H9 (cell line): ENCODE data around the gene MTOR. TPM values are rescaled to one million over a fixed set of nuclear protein-coding genes. Genes with fewer than 3 reads are reported as not detected.

ENCODE experiments used
- DNase-seq: peaks from one replicate; pipeline ENCODE4 v3.0.0-alpha.2; 2017
- H2AFZ ChIP-seq: one replicate; pipeline ENCODE4 v1.6.1; 2013; ENCODE audit warnings: mild to moderate bottlenecking, low read length, control low read depth, moderate library complexity
- H2AK5ac ChIP-seq: 2 replicates; pipeline ENCODE4 v1.6.1; 2013; ENCODE audit warnings: low read length, control low read depth, mixed read lengths; ENCODE audit not compliant: insufficient read length
- H2BK120ac ChIP-seq: one replicate; pipeline ENCODE4 v1.6.1; 2013; ENCODE audit warnings: low read depth, mild to moderate bottlenecking, low read length, control low read depth, inconsistent platforms; ENCODE audit not compliant: poor library complexity, severe bottlenecking
- H2BK12ac ChIP-seq: 2 replicates; pipeline ENCODE4 v1.6.1; 2013; ENCODE audit warnings: low read length, control low read depth, mixed read lengths, low read depth; ENCODE audit not compliant: insufficient read length
- H2BK15ac ChIP-seq: 2 replicates; pipeline ENCODE4 v1.6.1; 2013; ENCODE audit warnings: low read depth, low read length, control low read depth
- H2BK20ac ChIP-seq: one replicate; pipeline ENCODE4 v1.6.1; 2013; ENCODE audit warnings: low read depth, mild to moderate bottlenecking, low read length, control low read depth, inconsistent platforms; ENCODE audit not compliant: poor library complexity, severe bottlenecking
- H2BK5ac ChIP-seq: 2 replicates; pipeline ENCODE4 v1.6.1; 2013; ENCODE audit warnings: low read length, control low read depth, mixed read lengths; ENCODE audit not compliant: insufficient read length
- H3K14ac ChIP-seq: 2 replicates; pipeline ENCODE4 v1.6.1; 2013; ENCODE audit warnings: low read length, control low read depth; ENCODE audit not compliant: insufficient read depth
- H3K18ac ChIP-seq: 2 replicates; pipeline ENCODE4 v1.6.1; 2013; ENCODE audit warnings: low read depth, mild to moderate bottlenecking, mixed read lengths, low read length, control low read depth; ENCODE audit not compliant: insufficient read length
- H3K23ac ChIP-seq: 2 replicates; pipeline ENCODE4 v1.6.1; 2013; ENCODE audit warnings: low read length, control low read depth, mixed read lengths, low read depth; ENCODE audit not compliant: insufficient read length
- H3K23me2 ChIP-seq: 2 replicates; pipeline ENCODE4 v1.6.1; 2013; ENCODE audit warnings: low read depth, mild to moderate bottlenecking, mixed read lengths, low read length, control low read depth; ENCODE audit not compliant: insufficient read length, poor library complexity, severe bottlenecking
- H3K27ac ChIP-seq: 2 replicates; pipeline ENCODE4 v1.5.1; 2013; ENCODE audit warnings: low read length, control low read depth, mixed read lengths, low read depth; ENCODE audit not compliant: insufficient read length
- H3K27me3 ChIP-seq: 2 replicates; pipeline ENCODE4 v1.6.1; 2013; ENCODE audit warnings: low read length, control low read depth, inconsistent platforms; ENCODE audit not compliant: insufficient read depth
- H3K4ac ChIP-seq: 2 replicates; pipeline ENCODE4 v1.6.1; 2013; ENCODE audit warnings: low read depth, mild to moderate bottlenecking, control low read depth, inconsistent platforms, low read length, moderate library complexity
- H3K4me1 ChIP-seq: 2 replicates; pipeline ENCODE4 v1.6.1; 2013; ENCODE audit warnings: low read length, control low read depth, inconsistent platforms; ENCODE audit not compliant: insufficient read depth
- H3K4me2 ChIP-seq: 2 replicates; pipeline ENCODE4 v1.6.1; 2013; ENCODE audit warnings: low read length, control low read depth, mixed read lengths; ENCODE audit not compliant: insufficient read length, insufficient read depth
- H3K56ac ChIP-seq: 2 replicates; pipeline ENCODE4 v1.6.1; 2013; ENCODE audit warnings: low read depth, mild to moderate bottlenecking, mixed read lengths, low read length, control low read depth; ENCODE audit not compliant: insufficient read length
- H3K79me1 ChIP-seq: 2 replicates; pipeline ENCODE4 v1.6.1; 2013; ENCODE audit warnings: low read depth, mild to moderate bottlenecking, moderate library complexity, low read length, control low read depth, inconsistent platforms; ENCODE audit not compliant: insufficient read depth, poor library complexity, severe bottlenecking
- H3K79me2 ChIP-seq: 2 replicates; pipeline ENCODE4 v1.6.1; 2013; ENCODE audit warnings: low read length, control low read depth, inconsistent platforms; ENCODE audit not compliant: insufficient read depth
- H3K9ac ChIP-seq: 2 replicates; pipeline ENCODE4 v1.6.1; 2013; ENCODE audit warnings: low read length, control low read depth, mixed read lengths; ENCODE audit not compliant: insufficient read length; ENCODE audit errors: extremely low read depth
- H3K9me3 ChIP-seq: one replicate; pipeline ENCODE4 v1.6.1; 2013; ENCODE audit warnings: low read depth, low read length, inconsistent platforms; ENCODE audit not compliant: control insufficient read depth
- H3T11ph ChIP-seq: one replicate; pipeline ENCODE4 v1.6.1; 2013; ENCODE audit warnings: mild to moderate bottlenecking, low read length, control low read depth, inconsistent platforms
- H4K20me1 ChIP-seq: one replicate; pipeline ENCODE4 v1.6.1; 2013; ENCODE audit not compliant: control insufficient read depth, insufficient read length, insufficient read depth
- H4K5ac ChIP-seq: 2 replicates; pipeline ENCODE4 v1.6.1; 2013; ENCODE audit warnings: low read depth, mild to moderate bottlenecking, mixed read lengths, low read length, control low read depth; ENCODE audit not compliant: insufficient read length
- H4K8ac ChIP-seq: replicated peaks from 2 replicates; pipeline ENCODE4 v1.6.1; 2013; ENCODE audit warnings: low read length, control low read depth, mixed read lengths, low read depth; ENCODE audit not compliant: insufficient read length
- H4K91ac ChIP-seq: 2 replicates; pipeline ENCODE4 v1.6.1; 2013; ENCODE audit warnings: low read depth, mild to moderate bottlenecking, moderate library complexity, mixed read lengths, low read length, control low read depth; ENCODE audit not compliant: insufficient read length
- H3K27ac Mint-ChIP-seq, 3 experiments: 2 replicates in 2 of 3; 3 replicates in 1 of 3; pipeline ENCODE4 v1.8.0; 2020 to 2021; ENCODE audit warnings: mixed read lengths in 3 of 3, mild to moderate bottlenecking in 1 of 3, moderate library complexity in 1 of 3
- H3K27me3 Mint-ChIP-seq: 2 replicates; pipeline ENCODE4 v1.8.0; 2021; ENCODE audit warnings: low read depth, mild to moderate bottlenecking, moderate library complexity, mixed read lengths
- H3K36me3 Mint-ChIP-seq, 3 experiments: 2 replicates in 2 of 3; 3 replicates in 1 of 3; pipeline ENCODE4 v1.8.0; 2020 to 2021; ENCODE audit warnings: low read depth in 3 of 3, mixed read lengths in 3 of 3; ENCODE audit not compliant: insufficient read depth in 1 of 3
- H3K4me1 Mint-ChIP-seq, 2 experiments: 2 replicates each; pipeline ENCODE4 v1.8.0; 2020; ENCODE audit warnings: mixed read lengths in 2 of 2
- H3K4me3 Mint-ChIP-seq, 2 experiments: 2 replicates in 1 of 2; 3 replicates in 1 of 2; pipeline ENCODE4 v1.8.0; 2020 to 2021; ENCODE audit warnings: mild to moderate bottlenecking in 2 of 2, mixed read lengths in 2 of 2, moderate library complexity in 1 of 2
- H3K9me3 Mint-ChIP-seq, 2 experiments: 2 replicates in 1 of 2; 3 replicates in 1 of 2; pipeline ENCODE4 v1.8.0; 2020; ENCODE audit warnings: mild to moderate bottlenecking in 2 of 2, mixed read lengths in 2 of 2, moderate library complexity in 1 of 2
- WGBS: extraction: QIAGEN DNeasy Blood & Tissue Kit; methylation state at CpG from one replicate; pipeline ENCODE4 v1.1.7; 2013; ENCODE audit warnings: missing lambda C conversion rate, low lambda C conversion rate, mixed read lengths; ENCODE audit not compliant: insufficient read length; ENCODE audit errors: extremely low coverage; 5-methylcytosine and 5-hydroxymethylcytosine counted together
- total RNA-seq: library from RNA; stranded (reverse); gene quantifications from 2 replicates; pipeline ENCODE4 v1.2.1, GENCODE V29; 2021
- TF ChIP-seq, protein P1 (sequence below): fragments of 200-600 bp; sonication (generic); conservative IDR thresholded peaks from 3 replicates; pipeline ENCODE4 v1.8.0; 2021; ENCODE audit warnings: antibody characterized with exemption, mild to moderate bottlenecking

Gene MTOR
- total RNA-seq, 1 experiment from 2014 or later, result 67.5 TPM

DNA sequence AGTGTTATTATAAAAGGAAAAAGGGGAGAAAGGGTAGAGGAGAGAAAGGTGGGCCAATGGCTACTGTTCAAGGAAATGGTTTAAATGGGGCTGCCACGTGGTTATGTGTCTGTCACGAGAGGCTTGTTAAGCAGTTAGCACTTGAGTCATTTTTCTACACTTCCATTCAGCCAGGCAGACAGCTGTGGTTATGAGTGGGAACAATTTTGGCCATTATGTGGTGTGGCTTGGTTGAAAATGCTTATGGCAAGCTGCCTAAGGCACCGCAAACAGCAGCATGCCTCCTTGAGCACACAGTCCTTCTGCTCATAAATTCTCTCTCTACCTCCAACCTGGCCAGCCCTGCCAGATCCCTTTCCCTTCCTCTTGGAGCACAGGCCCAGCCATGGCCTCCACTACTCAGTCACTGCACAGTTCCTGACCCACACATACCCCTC is 199.4 kb downstream of the MTOR start:
- Mint-ChIP-seq H3K9me3 (no peaks in the 10 kb centered on the region), H3K4me1 (peaks cover 10 to 16% of the 10 kb centered on the region in 2 experiments), H3K4me3 (no peak overlapping the region), H3K27ac (peak overlapping the region in 2 of 3 experiments; percentile 12 to 52; a peak in 2 of 7 replicates), H3K27me3 (no peaks in the 10 kb centered on the region), H3K36me3 (peaks cover 32 to 66% (median 36%) of the 10 kb centered on the region in 3 experiments)
- Histone ChIP-seq H3K23ac (no peak overlapping the region), H4K5ac (no peak overlapping the region), H2BK12ac (no peak overlapping the region), H3K56ac (no peak overlapping the region), H3T11ph (no peak overlapping the region), H3K27ac (no peak overlapping the region), H2BK5ac (no peak overlapping the region), H4K91ac (no peak overlapping the region), H3K9ac (no peak overlapping the region), H2BK20ac (no peak overlapping the region), H3K79me2 (peaks cover 2% of the 10 kb centered on the region; the same call in 1 of the 2 replicates), H3K4ac (no peak overlapping the region), H2AK5ac (no peak overlapping the region), H4K20me1 (no peaks in the 10 kb centered on the region), H2BK120ac (no peak overlapping the region), H3K23me2 (peaks cover 7% of the 10 kb centered on the region), H3K79me1 (no peaks in the 10 kb centered on the region), H3K4me1 (no peaks in the 10 kb centered on the region), H2BK15ac (no peak overlapping the region), H4K8ac (peak overlapping the region; percentile 32), H3K14ac (no peak overlapping the region), H3K27me3 (no peaks in the 10 kb centered on the region), H2AFZ (no peak overlapping the region), H3K9me3 (no peaks in the 10 kb centered on the region), H3K18ac (no peak overlapping the region), H3K4me2 (no peak overlapping the region)
- DNase-seq, result no peak
- TF ChIP-seq, protein P1, sequence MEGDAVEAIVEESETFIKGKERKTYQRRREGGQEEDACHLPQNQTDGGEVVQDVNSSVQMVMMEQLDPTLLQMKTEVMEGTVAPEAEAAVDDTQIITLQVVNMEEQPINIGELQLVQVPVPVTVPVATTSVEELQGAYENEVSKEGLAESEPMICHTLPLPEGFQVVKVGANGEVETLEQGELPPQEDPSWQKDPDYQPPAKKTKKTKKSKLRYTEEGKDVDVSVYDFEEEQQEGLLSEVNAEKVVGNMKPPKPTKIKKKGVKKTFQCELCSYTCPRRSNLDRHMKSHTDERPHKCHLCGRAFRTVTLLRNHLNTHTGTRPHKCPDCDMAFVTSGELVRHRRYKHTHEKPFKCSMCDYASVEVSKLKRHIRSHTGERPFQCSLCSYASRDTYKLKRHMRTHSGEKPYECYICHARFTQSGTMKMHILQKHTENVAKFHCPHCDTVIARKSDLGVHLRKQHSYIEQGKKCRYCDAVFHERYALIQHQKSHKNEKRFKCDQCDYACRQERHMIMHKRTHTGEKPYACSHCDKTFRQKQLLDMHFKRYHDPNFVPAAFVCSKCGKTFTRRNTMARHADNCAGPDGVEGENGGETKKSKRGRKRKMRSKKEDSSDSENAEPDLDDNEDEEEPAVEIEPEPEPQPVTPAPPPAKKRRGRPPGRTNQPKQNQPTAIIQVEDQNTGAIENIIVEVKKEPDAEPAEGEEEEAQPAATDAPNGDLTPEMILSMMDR, result no peak
- no CpG with 5 or more reads among the region's 3 CpGs for WGBS
